HG03066 (cell line): ENCODE data around the gene EPHA2.
"Not testable (repeated sequence)": the region's sequence is repeated elsewhere in the genome, so short reads cannot be mapped to it uniquely, and the experiment has no call there.

Experiments
- ATAC-seq: cut with Tn5 transposase; IDR thresholded peaks from one replicate; pipeline ENCODE4 v1.9.1; 2021; ENCODE audit warnings: low read depth; ENCODE audit not compliant: unreplicated experiment

The EPHA2 gene

GRCh38 chr1:16155537-16156410 lies at the start of gene EPHA2:
Gene EPHA2, minus strand, starts transcription at chr1:16156069. Its CDS starts 137 bp downstream, at chr1:16155932.
- no peak for ATAC-seq

GRCh38 chr1:16205334-16205671 lies 49.4 kb upstream of the EPHA2 start:
- no peak for ATAC-seq

- ATAC-seq = no peak
Observed at GRCh38 chr1:16204634-16205333, 48.9 kb upstream of the EPHA2 start.

DNA sequence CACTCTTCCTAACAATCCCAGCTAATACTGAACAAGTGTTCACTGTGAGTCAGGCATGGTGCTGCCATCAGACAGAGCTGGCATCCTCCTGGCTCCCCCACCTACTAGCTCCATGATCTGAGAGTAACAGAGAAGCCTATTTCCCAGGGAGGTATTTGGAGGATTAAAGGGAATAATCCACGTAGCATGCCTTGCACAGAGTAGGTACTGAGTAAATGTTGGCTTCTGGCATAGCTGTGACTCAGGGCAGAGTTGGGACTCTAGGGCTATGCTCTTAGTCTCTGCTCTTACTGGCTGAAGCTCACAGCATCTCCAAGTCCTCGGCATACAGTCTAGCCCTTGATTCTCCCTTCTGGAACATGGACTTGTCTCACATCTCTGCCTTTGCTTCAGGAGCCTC lies 48.3 kb upstream of the EPHA2 start:
- no peak for ATAC-seq

DNA sequence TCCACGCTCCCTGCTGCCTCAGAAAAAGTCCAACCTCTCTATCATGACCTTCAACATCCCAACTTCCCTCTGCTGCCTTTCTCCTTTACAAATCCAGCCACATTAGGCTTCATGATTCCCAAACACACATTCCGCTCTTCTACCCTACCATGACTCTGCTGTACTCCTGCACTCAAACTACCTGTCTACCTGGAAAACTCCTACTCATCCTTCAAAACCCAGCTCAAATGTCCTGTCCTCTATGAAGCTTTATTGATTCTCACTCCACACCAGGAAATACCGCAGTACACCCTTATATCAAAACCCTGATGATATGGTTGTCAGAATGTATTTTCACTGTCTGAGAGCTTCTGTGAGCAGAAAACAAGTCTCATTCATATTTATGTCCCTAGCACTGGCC lies 47.7 kb upstream of the EPHA2 start:
- ATAC-seq = no peak

DNA sequence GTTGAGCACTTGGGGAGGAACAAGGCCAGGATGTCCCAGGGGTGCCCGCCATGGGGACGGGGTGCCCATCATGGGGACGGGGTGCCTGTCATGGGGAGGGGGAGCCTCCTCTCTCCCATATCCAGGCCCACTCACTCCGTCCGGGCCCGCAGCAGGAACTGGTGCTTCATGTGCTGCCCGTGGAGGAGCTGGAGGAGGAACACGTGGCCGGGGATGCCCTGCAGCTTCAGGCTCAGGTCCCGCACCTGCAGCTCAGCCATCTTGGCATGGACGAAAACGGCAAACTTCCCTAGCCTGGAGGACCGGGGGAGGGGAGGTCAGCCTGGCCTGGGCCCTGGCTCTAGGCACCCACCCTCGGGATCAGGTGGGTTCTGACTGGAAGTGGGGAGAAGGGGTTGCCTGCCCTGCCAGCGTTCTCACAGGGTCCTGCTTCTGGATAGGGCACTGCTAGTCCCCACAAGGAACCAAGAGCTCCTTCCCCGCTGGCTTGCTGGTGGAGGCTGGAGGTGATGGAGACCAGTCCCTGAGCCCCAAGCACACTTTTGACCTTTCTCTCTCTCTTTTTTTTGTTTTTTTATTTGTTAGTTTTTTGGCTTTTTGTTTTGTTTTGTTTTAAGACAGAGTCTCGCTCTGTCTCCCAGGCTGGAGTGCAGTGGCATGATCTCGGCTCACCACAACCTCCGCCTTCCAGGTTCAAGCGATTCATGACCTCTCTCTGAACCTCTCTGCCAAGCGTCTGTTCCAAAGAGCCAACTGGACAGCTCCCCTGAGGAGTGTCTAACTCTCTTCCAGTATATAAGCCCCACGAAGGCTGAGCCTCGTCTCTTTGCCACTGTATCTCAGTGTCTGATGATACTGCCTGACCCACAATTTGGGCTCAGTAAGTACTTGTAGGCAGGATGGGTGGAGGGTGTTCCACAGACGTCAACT lies 46.7 kb upstream of the EPHA2 start:
- no peak for ATAC-seq

DNA sequence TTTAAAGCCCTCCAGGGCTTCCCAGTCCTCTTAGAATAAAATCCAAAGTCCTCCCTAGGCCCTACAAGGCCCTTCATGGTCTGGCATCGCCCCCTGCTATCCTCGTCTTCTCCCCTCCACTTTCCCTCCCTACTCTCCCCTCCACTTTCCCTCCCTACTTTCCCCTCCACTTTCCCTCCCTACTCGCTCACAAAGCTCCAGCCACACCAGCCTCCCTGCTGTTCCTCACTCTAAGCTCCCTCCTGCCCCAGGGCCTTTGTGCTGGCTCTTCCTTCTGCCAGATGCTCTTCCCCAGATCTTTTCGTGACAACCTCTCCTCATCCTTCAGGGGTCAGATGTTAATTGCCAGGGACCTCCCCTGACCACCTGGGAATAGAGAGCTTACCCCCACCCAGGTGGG lies 43.8 kb upstream of the EPHA2 start:
- ATAC-seq = no peak

GRCh38 chr1:16199157-16199501 lies 43.3 kb upstream of the EPHA2 start:
- no peak for ATAC-seq

DNA sequence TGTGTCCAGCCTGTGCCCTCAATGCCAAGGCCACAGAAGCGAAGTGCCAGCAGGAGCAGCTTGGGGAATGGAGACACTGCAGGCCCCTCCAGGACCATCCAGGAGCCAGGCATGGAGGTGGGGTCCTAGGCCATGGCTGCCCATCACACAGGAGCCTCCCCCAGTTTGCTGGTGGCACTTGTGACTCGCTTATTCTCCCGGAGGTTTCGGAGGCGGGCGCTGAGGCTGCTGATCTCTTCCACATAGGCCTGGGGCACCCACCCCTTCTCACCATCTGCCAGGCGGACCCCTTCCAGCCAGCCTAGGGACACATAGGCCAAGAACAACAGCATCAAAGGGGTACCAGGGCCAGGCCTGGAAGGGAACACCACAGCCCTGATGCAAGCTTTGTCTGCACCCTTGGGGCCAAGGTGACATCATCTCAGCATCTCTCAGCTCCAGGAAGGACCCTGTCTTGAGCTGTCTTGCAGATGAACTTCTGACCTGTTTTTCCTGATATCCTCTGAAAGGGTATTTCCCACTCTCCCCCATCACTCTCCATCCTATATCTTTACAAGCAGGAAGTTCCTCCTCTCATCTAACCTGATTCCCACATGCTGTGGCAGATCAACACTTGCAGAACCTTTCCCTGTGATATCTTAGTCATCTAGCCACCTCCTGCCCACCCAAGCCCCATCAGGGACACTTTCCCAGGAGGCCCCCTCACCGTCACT lies 42.7 kb upstream of the EPHA2 start:
- ATAC-seq = no peak

GRCh38 chr1:16196874-16197273 lies 41.0 kb upstream of the EPHA2 start:
- ATAC-seq = no peak

DNA sequence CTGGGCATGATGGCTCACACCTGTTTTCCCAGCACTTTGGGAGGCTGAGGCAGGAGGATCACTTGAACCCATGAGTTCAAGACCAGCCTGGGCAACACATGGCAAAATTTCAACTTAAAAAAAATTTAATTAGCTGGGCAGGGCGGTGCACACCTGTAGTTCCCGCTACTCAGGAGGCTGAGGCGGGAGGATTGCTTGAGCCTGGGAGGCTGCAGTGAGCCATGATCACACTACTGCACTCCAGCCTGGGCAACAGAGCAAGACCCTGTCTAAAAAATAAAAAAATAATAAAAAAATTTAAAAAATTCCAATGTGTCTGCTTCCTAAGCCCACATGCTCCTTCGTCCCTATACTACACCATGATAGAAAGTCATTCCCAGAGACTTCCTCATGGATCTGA lies 40.3 kb upstream of the EPHA2 start:
- ATAC-seq = not testable (repeated sequence)

DNA sequence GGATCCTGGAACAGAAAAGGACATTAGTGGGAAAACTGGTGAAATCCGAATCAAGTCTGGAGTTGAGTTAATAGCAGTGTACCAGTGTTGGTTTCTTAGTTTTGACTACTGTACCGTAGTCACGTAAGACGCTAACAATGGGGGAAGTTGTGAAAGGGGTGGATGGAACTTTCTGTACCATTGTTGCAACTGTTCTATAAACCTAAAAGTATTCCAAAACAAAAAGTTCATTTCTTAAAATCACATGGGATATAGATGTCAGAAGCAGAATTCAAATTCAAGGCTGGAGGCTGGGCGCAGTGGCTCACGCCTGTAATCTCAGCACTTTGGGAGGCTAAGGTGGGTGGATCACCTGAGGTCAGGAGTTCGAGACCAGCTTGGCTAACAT lies 39.6 kb upstream of the EPHA2 start:
- no peak for ATAC-seq

- no peak for ATAC-seq
Observed at GRCh38 chr1:16191916-16192546, 36.2 kb upstream of the EPHA2 start.

GRCh38 chr1:16191309-16191708 lies 35.4 kb upstream of the EPHA2 start:
- no peak for ATAC-seq

- no peak for ATAC-seq
Observed at GRCh38 chr1:16189921-16190621, 34.2 kb upstream of the EPHA2 start.

GRCh38 chr1:16189003-16189402 lies 33.1 kb upstream of the EPHA2 start:
- no peak for ATAC-seq

DNA sequence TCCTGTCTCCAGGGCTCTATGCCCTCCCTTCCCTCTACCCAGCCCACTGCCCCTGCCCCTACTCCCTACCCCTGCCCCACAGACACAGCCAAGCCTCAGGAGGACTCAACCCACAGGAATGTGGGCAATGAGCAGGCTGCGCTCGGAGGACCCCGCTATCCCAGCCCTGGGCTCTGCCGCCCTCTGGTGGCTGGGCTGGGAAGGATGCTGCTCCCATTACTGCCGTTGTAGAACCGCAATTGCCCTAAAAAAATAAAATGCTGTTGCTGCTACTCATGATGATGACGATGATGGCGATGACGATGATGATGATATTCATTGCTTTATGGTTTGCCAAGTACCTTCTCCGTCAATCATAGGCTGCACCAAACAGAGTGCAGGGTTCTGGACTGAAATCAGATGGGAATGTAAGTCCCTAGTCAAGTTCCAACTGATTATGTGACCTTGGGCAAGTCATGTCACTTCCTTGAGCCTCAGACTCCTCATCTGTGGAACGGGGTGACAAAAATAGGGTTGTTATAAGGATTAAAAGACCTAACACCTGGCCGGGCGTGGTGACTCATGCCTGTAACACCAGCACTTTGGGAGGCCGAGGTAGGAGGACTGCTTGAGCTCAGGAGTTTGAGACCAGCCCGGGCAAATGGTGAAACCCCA lies 32.0 kb upstream of the EPHA2 start:
- ATAC-seq = no peak

DNA sequence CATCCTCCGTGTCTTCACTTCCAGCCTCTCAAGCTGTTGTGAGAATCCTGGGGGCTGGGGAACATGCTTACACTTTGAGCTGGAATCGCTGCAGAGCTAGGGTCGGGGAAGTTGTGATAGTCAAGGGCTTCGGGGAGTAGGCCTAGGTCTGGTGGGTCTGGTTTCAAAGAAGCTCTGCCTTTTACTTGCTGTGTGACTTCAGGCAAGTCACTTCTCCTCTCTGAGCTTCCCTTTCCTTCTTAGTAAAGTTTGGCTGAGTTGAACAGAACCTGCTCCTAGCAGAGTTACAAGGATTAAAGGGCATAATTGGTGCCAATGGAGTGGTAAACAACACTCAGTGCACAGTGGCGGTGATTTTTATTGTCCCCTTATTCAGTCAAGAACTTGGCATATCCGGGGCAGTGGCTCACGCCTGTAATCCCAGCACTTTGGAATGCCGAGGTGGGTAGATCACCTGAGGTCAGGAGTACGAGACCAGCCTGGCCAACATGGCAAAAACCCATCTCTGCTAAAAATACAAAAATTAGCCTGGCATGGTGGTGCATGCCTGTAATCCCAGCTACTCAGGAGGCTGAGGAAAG lies 30.9 kb upstream of the EPHA2 start:
- ATAC-seq = no peak
